HG02642 (cell line): Measurements from ENCODE around the gene AZGP1.
"Not testable (repeated sequence)": the region's sequence is repeated elsewhere in the genome, so short reads cannot be mapped to it uniquely, and the experiment has no call there.

Source experiments
- ATAC-seq: cut with Tn5 transposase; IDR thresholded peaks from one replicate; pipeline ENCODE4 v1.9.1; 2021; ENCODE audit warnings: mild to moderate bottlenecking; ENCODE audit not compliant: unreplicated experiment, poor library complexity

Gene AZGP1

DNA sequence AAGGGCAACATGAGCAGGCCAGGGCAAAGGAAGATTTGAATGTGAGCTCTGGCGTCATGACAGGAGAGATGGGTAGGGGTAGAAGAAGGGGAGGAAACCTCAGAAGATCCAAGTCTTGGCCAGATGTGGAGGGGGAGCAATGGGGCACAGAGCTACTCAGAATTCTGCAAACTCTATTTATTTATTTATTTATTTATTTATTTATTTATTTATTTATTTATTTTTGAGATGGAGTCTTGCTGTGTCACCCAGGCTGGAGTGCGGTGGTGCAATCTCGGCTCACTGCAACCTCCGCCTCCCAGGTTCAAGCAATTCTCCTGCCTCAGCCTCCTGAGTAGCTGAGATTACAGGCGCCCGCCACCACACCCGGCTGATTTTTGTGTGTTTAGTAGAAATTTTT lies 21.2 kb downstream of the AZGP1 start:
- ATAC-seq, result not testable (repeated sequence)

DNA sequence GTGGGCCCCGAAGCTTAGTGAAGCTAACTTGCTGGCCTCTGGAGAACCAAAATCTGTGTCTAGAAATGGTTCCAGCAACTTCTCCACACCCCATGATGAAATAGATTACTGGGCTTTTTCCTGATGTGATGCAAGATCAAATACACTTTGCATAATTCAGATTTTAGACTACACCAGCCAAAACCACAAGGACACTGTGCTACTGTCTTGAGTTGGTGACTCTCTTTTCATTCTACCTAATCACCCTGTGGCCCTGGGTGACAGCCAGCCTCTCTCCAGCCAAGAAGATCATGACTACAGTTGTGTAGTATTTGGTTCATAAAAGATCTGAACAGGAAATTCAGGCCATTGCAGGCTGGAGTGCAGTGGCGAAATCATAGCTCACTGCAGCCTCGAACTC lies 22.2 kb downstream of the AZGP1 start:
- no peak for ATAC-seq

DNA sequence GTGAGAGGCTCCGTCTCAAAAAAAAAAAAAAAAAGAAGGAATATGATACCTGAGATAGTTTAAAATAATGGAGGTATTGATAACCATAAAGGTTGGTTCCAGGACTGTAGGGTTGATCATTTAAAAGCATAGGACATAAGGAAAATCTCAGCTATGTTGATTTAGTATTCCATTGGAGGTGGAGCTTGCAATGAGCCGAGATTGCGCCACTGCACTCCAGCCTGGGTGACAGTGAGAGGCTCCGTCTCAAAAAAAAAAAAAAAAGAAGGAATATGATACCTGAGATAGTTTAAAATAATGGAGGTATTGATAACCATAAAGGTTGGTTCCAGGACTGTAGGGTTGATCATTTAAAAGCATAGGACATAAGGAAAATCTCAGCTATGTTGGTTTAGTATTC lies 23.2 kb downstream of the AZGP1 start:
- not testable (repeated sequence) for ATAC-seq

DNA sequence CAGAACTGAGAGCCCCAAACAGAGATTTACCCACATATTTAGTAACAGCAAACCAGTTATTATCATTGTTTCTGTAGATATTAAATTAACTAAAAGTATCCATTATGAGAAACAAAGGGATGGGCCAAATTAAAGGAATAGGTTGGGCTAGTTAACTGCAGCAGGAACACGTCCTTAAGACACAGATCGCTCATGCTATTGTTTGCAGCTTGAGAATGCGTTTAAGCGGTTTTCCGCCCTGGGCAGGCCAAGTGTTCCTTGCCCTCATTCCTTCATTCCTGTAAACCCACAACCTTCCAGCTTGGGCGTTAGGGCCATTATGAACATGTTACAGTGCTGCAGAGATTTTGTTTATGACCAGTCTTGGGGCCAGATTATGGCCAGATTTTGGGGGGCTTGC lies 25.0 kb downstream of the AZGP1 start:
- ATAC-seq, result not testable (repeated sequence)

DNA sequence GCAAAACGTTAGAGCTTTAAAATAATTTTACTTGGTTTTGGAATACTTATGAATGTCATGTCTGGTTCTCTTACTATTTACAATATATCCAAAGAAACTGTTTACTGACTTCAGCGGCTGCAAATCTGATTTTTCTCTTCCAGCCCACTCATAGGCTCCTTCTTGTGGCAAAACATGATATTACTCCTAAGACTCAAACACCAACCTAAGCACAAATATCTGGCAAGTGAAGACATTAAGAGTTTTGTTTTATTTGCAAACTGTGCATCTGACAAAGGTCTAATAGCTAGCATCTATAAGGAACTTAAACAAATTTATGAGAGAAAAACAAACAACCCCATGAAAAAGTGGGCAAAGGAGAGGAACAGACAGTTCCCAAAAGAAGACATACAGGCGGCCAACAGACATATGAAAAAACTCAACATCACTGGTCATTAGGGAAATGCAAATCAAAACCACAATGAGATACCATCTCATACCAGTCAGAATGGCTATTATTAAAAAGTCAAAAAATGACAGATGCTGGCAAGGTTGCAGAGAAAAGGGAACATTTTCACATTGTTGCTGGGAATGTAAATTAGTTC lies 26.1 kb downstream of the AZGP1 start:
- no peak for ATAC-seq

DNA sequence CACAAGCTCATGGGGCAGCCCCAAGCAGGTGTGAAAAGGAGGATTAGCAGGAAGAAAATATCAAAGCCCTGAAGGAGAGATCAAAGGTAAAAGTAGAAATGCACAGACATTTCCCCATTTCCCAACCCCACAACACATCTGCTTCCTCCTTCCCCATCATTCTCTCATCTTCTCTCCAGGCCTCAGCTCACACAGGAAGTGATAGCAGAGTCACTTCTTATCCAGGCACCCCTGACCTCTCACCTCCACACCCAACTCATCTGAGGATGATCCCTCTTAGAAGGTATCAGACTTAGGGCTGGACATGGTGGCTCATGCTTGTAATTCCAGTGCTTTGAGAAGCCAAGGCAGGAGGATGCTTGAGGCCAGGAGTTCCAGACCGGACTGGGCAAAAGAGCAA lies 28.2 kb downstream of the AZGP1 start:
- no peak for ATAC-seq

DNA sequence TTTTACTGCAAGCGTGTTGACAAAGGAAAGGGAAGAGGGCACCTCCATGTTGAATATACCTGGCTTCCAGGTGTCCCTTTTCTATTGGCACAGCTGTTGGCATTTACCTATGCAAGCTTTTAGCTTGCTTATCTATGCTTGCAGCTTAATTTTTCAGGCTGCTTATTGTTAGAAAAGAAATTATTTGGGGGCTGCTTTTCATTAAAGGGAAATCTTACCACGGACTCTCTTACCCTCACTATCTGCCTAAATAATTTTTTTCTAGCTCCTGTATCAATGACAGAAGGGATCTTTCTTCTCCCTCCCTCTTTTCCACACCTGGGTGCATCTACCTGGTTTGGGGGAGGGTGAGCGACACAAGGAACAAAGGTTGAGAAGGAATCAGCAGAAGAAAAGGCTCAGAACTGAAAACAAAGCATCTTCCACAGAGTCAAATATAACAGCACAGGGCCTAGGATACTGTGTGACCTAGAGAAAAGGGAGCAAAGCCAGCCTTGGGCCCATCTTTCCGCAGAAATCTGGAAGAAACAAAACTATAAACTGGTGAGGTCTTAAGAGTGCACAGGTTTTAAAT lies 31.2 kb downstream of the AZGP1 start:
- no peak for ATAC-seq

DNA sequence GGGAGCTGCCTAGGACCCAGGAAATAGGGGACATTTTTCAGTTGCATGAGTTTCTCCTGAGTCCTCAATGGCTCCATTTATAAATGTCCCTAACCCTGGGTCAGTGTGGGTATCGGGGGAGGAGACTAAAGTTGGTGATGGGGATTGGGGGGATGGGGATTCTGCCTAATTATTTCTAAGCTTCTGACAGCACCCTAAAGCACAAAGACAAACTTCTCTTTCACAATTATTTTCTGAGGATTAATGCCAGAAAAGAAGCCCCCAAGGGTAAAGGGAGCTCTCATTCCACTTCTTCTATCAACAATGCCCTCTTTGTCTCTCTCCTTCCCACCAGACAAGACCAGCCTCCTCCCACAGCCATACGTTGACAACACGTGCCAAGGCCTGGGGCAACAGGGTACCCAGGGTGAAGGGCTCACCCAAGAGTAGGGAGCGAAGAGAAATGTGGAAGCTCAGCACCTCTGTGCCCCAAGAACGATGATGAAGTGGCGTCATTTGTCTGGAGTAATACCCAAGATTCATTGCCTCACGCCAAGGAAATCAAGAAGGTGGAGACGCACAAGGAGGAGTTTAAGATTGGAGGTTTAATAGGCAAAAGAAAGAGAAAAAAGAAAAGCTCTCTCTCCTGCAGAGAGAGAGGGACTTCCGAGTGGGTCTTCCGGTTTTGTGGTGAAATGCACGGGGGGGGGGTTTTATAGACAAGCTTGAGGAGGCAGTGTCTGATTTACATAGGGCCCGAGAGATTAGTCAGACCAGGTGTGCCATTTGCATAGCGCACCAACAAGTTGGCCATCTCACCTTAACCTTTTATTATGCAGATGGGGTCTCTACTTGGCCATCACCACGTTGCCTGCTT lies 32.0 kb downstream of the AZGP1 start:
- ATAC-seq, result no peak

DNA sequence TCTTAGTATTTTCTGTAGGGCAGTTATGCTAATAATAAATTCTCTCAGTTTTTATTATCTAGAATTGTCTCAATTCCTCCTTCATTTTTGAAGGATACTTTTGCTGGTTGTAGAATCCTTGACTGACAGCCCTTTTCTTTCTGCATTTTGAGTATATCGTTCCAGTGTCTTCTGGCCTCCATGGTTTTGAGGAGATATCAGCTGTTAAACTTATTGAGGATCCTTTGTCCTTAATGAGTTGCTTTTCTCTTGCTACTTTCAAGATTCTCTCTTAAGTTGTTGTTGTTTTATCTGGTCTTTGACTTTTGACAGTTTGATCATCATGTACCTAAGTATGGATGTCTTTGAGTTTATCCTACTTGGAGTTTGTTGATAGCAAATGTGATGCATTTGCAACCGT lies 37.5 kb downstream of the AZGP1 start:
- no peak for ATAC-seq

DNA sequence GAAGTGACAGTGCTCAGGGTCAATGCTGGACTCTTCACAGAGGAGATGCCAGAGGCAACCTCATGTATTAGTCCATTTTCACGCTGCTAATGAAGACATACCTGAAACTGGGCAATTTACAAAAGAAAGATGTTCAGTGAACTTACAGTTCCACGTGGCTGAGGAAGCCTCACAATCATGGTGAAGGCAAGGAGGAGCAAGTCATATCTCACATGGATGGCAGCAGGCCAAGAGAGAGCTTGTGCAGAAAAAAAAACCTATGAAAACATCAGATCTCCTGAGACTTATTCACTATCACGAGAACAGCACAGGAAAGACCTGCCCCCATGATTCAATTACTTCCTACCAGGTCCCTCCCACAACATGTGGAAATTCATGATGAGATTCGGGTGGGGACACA lies 40.8 kb downstream of the AZGP1 start:
- ATAC-seq, result not testable (repeated sequence)

DNA sequence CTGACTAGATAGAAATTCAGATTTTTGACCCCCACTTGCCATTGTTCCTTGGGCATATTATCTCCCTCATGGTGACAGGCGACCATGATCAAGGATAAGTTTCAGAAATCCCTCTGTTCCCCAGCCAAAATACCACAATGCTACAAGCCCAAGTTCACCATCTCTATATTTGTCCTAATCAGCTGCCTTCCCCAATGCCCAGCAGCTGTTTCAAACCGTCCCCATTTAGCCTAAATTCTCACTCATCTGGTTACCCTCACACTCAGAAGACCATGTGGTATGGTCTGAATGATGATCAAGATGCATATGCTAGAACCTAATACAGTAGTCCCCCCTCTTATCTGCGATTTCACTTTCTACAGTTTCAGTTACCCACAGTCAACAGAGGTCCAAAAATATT lies 45.5 kb downstream of the AZGP1 start:
- no peak for ATAC-seq

DNA sequence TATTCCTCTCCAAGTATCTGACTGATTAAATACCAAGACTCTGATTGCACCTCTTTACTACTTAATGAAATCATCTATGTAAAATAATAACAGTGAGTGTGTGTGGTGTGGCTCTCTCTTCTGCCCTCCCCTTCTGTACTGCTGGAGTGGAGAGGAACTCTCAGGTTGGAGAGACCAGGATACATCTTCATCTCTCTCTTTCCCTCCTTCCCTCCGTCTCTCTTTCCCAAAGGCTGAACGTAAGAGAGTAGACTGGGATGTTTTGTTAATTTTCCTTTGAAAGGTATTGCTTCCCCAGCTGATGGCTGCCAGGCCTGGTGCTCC lies 46.1 kb downstream of the AZGP1 start:
- no peak for ATAC-seq

DNA sequence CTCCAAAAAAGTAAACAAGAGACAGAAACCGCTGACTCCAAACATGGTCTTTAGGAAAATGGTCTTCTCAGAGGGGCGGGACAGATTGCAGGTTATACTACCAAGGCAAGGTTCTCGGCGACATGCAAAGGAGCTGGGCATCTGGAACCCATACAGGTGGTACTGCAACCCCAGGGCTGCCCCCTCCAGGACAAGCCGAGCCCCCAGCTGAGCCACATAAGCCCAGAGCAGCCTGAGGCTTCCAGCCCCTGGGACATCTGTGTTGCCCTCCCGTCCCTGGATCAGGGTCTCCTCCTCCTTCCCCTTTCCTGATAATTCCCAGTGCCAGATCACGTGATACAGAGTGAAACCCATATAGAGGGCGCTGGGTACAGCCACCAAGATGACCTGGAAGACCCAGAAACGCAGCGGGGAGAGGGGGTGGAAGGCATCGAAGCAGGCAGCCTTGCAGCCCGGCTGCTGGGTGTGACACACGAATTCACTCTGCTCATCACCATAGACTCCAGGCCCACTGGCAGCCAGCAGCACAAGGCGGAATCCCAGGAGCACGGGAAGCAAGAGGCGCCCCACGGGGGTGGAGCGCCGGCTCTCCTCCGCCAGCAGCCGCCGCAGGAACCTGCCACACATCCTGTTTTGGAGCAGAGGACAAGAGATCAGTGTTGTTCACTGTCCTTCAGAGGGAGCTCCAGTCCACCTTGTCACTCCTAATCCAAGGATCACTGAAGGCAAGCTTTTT lies 46.7 kb downstream of the AZGP1 start, which contains the start of gene GJC3:
TSS of gene GJC3 (minus strand) at position 627 of the 736 bp plus-strand sequence. CDS start at position 627, 0 bp downstream.
- no peak for ATAC-seq

DNA sequence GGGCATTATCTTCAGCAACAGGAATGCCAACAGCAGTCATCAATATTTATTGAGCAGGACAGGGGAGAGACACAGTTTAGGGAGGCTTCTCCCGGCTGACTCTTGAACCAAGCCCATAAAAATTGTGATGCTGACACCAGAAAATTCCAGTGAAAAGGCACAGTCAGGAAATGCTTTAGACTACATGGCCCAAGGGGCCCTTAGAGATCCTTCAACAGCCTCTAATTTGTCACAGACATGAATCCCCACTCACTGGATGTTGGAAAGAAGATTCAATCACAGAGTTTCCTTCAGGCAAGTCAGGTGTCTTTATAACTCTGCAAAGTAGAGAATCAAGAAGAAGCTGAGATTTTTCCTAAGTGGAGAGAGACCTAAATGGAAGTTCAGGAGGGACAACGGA lies 47.6 kb downstream of the AZGP1 start:
- no peak for ATAC-seq

DNA sequence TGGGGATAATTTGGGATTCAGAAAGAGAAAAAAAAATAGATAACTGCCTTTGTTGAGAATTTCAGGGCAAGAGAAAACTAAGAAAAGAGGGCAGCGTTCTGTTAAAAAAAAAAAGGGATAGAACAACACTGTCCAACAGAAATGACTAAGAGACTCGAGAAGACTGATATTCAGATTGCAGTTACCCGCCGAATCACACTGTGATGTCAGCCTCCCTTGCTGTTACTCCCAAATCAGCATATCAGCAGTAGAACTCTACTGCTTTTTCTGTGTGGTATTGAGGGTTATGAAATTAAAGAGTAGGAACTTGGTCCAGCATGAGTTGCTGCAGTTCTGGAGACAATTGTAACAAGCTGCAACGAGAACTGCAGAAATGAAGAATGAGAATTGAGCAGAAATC lies 48.3 kb downstream of the AZGP1 start:
- no peak for ATAC-seq

DNA sequence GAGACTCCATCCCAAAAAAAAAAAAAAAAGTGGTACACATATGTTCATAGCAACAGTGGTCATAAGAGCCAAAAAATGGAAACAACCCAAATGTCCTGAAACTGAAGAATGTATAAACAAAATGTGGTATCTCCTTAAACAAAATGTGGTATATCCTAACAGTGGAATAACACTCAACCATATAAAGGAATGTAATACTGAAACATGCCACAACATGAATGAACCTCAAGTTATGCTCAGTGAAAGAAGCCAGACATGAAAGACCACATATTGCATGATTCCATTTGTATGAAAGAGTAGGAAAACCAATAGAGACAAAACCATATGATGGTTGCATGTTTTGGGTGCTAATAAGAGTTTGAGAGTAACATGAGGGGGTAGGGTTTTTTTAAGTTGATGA lies 49.5 kb downstream of the AZGP1 start:
- ATAC-seq, result no peak

DNA sequence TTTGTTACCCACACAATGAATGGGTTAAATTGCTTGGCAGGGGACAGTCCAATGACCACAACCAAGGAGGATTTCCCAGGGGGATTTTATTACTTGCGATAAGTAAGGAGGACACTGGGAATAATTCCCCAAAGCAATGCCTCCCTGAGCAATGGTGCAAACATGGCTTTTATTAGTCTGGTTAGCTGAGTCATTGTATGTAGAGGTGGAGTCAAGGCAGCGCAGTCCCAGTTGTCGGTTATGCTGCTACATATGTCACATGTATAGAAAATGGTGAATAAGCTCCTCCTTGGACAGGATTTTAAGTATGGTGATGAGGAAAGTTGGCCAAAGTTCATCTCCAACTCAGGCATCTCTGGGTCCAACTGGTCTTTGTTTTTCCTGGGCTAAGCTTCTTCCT lies 52.6 kb downstream of the AZGP1 start:
- ATAC-seq, result no peak

DNA sequence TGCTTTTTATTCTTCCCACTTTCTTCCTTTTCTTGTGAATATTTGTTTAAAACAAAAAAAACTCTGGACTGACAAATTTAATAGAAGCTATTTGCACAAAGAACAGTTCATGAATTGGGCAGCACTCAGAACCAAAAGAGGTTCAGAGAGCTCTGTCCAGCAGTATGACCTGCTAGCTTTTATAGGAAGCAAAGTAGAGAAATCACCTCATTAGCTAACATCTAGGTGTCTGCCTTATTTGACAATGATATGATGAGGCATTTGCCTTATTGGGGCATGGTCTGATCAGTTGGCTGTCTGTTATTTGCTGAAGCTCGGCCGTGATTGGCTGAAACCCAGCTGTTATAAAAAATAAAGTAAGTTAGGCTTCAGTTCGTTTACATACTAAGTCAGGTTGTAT lies 55.7 kb downstream of the AZGP1 start:
- ATAC-seq, result no peak

DNA sequence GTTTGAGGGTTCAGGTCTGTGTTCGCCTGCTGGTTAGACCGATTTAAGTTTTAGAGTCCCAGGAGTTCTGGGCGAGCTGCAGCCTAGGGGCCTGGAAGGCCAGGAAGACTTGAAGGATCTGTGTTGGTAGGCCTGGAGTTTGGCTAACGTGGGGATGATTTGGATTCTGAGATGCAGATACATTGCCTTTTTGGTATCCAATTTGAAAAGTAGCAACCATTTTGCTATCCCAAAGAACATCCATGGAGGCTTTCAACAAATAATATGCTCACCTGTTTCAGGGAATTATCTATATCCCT lies 56.1 kb downstream of the AZGP1 start:
- ATAC-seq, result no peak

DNA sequence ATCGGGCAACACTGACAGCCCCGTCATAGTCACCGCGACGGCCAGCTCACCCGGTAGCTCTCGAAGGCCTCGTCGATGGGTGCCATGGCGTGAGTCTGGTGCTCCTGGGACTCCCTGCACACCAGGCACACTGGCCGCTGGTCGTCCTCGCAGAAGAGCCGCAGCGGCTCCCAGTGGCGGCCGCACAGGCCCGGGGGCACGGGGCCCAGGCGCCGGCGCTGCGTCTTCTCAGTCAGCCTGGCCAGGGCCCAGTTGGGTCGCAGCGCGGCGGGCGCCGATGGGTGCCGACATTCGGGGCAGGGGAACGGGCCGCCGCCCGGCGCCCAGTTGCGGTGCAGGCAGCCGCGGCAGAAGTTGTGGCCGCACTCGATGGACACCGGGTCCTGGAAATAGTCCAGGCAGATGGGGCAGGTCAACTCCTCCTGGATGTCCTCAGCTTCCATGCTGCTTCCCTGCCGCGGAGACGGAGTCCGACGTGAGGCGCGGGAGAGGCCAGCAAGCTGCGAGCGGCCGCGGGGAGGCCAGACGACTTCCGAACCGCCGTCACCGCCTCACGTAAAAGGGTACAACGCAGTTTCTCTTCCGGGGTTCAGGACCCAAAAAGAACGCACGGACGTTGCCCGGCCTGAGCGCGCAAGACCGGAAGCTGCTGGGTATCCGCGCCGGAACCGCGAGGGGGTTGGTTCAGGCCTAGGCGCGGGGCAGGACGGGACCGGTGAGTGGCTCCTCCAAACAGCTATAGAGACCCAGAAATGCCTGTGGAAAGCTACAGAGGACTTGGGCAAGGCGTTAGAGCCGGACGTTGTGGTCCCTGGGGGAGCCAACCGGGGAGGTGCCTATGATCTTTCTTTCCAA lies 56.6 kb downstream of the AZGP1 start, which contains the start of gene TRIM4:
TSS of gene TRIM4 (minus strand) at position 572 of the 855 bp plus-strand sequence. CDS start at position 443, 129 bp downstream.
- ATAC-seq, result peak; percentile 96
